ENCODE measurements around the gene MOB4. TPM values are rescaled to one million over a fixed set of nuclear protein-coding genes. Genes with fewer than 3 reads are reported as not detected.

The MOB4 gene
- polyA plus RNA-seq, 1 donor from 2014 or later = 81.5 TPM

- Histone ChIP-seq H3K36me3 (ENCODE audit: insufficient read depth, low read length) (peaks cover 6% of the 10 kb centered on the region), H3K27ac (ENCODE audit: low read length) (peak overlapping the region; percentile 87), H3K9ac (ENCODE audit: low read length) (peak overlapping the region; percentile 86), H3K4me2 (ENCODE audit: low read length) (peak overlapping the region; percentile 60), H3K9me2 (ENCODE audit: insufficient read depth, low read length) (no peaks in the 10 kb centered on the region), H3K27me3 (ENCODE audit: insufficient read depth, low read depth, low read length) (no peaks in the 10 kb centered on the region), H3K9me3 (ENCODE audit: low read length) (no peaks in the 10 kb centered on the region), H2AFZ (ENCODE audit: low read depth, low read length) (peak overlapping the region; percentile 66), H3K79me2 (replicated peaks; ENCODE audit: insufficient read depth, low read length) (peaks cover 50% of the 10 kb centered on the region), H4K20me1 (ENCODE audit: insufficient read depth) (no peaks in the 10 kb centered on the region), H3K4me3 (ENCODE audit: low read length) (peak overlapping the region; percentile 96), H3F3A (ENCODE audit: insufficient read depth, low read length, poor library complexity, severe bottlenecking) (no peaks in the 10 kb centered on the region)
- TF ChIP-seq REST (IDR thresholded peaks at IDR 0.05; ENCODE audit: borderline replicate concordance) (no peak), EP300 (conservative IDR thresholded peaks at IDR 0.05; ENCODE audit: poor library complexity, severe bottlenecking) (no peak), EZH2 (IDR thresholded peaks at IDR 0.05; ENCODE audit: borderline replicate concordance, insufficient read depth, low read length, poor library complexity, severe bottlenecking) (no peak), RAD21 (conservative IDR thresholded peaks at IDR 0.05) (no peak), SMC3 (conservative IDR thresholded peaks at IDR 0.05; ENCODE audit: poor library complexity) (no peak), MXI1 (conservative IDR thresholded peaks at IDR 0.05; ENCODE audit: poor library complexity, severe bottlenecking) (no peak)
Observed at GRCh38 chr2:197500503-197501131, 15.2 kb upstream of the MOB4 start.

GRCh38 chr2:197502201-197502600 is 13.7 kb upstream of the MOB4 start:
- H2AFZ ChIP-seq (ENCODE audit: low read depth, low read length) = no peak overlapping the region
- H3K9ac ChIP-seq (ENCODE audit: low read length) = no peak overlapping the region
- H3K36me3 ChIP-seq (ENCODE audit: insufficient read depth, low read length) = no peaks in the 10 kb centered on the region
- H3K79me2 ChIP-seq (replicated peaks; ENCODE audit: insufficient read depth, low read length) = peaks cover 35% of the 10 kb centered on the region
- peak overlapping the region; percentile 96 for H3K4me3 ChIP-seq (ENCODE audit: low read length)
- H3K27me3 ChIP-seq (ENCODE audit: insufficient read depth, low read depth, low read length) = no peaks in the 10 kb centered on the region
- no peaks in the 10 kb centered on the region for H3K9me2 ChIP-seq (ENCODE audit: insufficient read depth, low read length)
- peak overlapping the region; percentile 11 for H3K4me2 ChIP-seq (ENCODE audit: low read length)
- no peaks in the 10 kb centered on the region for H4K20me1 ChIP-seq (ENCODE audit: insufficient read depth)
- no peaks in the 10 kb centered on the region for H3F3A ChIP-seq (ENCODE audit: insufficient read depth, low read length, poor library complexity, severe bottlenecking)
- TF ChIP-seq POLR2AphosphoS5 (IDR thresholded peaks at IDR 0.05) (no peak), EZH2 (IDR thresholded peaks at IDR 0.05; ENCODE audit: borderline replicate concordance, insufficient read depth, low read length, poor library complexity, severe bottlenecking) (no peak), CTCF (IDR thresholded peaks at IDR 0.05; ENCODE audit: poor library complexity, severe bottlenecking) (no peak), SMC3 (conservative IDR thresholded peaks at IDR 0.05; ENCODE audit: poor library complexity) (no peak), EP300 (conservative IDR thresholded peaks at IDR 0.05; ENCODE audit: poor library complexity, severe bottlenecking) (no peak), REST (IDR thresholded peaks at IDR 0.05; ENCODE audit: borderline replicate concordance) (no peak), TAF1 (IDR thresholded peaks at IDR 0.05; ENCODE audit: low read depth) (no peak), MXI1 (conservative IDR thresholded peaks at IDR 0.05; ENCODE audit: poor library complexity, severe bottlenecking) (no peak), RAD21 (conservative IDR thresholded peaks at IDR 0.05) (no peak)
- no peak overlapping the region for H3K27ac ChIP-seq (ENCODE audit: low read length)
- H3K9me3 ChIP-seq (ENCODE audit: low read length) = no peaks in the 10 kb centered on the region
